ENCODE measurements around the gene SLC41A1. TPM values are rescaled to one million over a fixed set of nuclear protein-coding genes. Genes with fewer than 3 reads are reported as not detected.

Gene SLC41A1
- total and polyA plus RNA-seq, 2 donors from 2014 or later, result 19.1 to 20.9 TPM

DNA sequence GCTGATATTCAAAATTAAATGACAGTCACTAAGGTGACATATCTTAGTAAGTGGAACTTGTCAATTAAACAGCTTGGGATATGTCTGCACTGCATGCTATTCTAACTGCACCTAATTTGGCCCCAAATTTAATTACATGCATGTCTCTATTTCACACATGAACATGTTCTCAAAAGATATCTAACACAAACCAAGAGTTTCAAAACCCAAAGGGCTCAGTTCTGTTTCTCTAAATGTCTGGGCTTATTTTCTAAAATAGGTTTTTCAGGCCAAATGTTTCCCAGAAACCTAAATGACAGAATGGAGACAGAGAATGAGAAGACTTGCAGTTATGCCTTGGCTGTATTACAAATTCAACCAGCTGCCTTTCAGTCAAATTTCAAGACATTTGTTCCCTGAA is 49.0 kb downstream of the SLC41A1 start:
- H3K27ac ChIP-seq (ENCODE audit: low read depth in 2 of 2, low read length in 2 of 2), result no peak overlapping the region
- no peaks in the 10 kb centered on the region for H3K36me3 ChIP-seq (ENCODE audit: control insufficient read depth in 2 of 3, insufficient read depth in 3 of 3, low read length in 3 of 3)
- TF ChIP-seq, protein P1, sequence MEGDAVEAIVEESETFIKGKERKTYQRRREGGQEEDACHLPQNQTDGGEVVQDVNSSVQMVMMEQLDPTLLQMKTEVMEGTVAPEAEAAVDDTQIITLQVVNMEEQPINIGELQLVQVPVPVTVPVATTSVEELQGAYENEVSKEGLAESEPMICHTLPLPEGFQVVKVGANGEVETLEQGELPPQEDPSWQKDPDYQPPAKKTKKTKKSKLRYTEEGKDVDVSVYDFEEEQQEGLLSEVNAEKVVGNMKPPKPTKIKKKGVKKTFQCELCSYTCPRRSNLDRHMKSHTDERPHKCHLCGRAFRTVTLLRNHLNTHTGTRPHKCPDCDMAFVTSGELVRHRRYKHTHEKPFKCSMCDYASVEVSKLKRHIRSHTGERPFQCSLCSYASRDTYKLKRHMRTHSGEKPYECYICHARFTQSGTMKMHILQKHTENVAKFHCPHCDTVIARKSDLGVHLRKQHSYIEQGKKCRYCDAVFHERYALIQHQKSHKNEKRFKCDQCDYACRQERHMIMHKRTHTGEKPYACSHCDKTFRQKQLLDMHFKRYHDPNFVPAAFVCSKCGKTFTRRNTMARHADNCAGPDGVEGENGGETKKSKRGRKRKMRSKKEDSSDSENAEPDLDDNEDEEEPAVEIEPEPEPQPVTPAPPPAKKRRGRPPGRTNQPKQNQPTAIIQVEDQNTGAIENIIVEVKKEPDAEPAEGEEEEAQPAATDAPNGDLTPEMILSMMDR (IDR thresholded peaks at IDR 0.05; ENCODE audit: borderline replicate concordance, extremely low read depth, insufficient read depth), result no peak
- H3K27me3 ChIP-seq (ENCODE audit: control insufficient read depth, insufficient read depth, low read length), result no peaks in the 10 kb centered on the region
- no peak overlapping the region for H3K9ac ChIP-seq (ENCODE audit: low read length in 3 of 3)
- H3K4me1 ChIP-seq (ENCODE audit: control insufficient read depth in 2 of 3, insufficient read depth in 2 of 3, low read depth in 1 of 3, low read length in 3 of 3), result no peaks in the 10 kb centered on the region
- no peak for FAIRE-seq
- no peaks in the 10 kb centered on the region for H3K9me3 ChIP-seq (ENCODE audit: control insufficient read depth in 2 of 3, insufficient read depth in 1 of 3, low read length in 3 of 3)
- intact Hi-C loops (cut with DNase I), result no loop called here
- H3K4me3 ChIP-seq (ENCODE audit: low read length in 3 of 3), result no peak overlapping the region
- DNase-seq, result no peak

DNA sequence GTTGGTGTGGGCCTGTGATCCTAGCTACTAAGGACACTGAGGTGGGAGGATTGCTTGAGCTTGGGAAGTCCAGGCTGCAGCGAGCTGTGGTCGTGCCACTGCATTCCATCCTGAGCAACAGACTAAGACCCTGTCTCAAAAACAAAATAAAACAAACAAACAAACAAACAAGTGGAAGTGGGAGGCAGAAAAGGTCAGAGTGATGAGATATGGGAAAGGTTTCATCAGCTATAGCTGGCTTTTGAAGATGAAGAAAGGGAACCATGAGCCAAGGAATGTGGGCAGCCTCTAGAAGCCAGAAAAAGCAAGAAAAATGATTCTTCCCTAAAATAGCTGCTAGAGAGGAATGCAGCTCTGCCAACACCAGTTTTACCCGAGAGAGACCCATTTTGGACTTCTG is 52.4 kb downstream of the SLC41A1 start:
- FAIRE-seq (no peak), DNase-seq (no peak)
- Histone ChIP-seq H3K36me3 (ENCODE audit: control insufficient read depth in 2 of 3, insufficient read depth in 3 of 3, low read length in 3 of 3) (no peaks in the 10 kb centered on the region), H3K9ac (ENCODE audit: low read length in 3 of 3) (no peak overlapping the region), H3K27me3 (ENCODE audit: control insufficient read depth, insufficient read depth, low read length) (no peaks in the 10 kb centered on the region), H3K9me3 (ENCODE audit: control insufficient read depth in 2 of 3, insufficient read depth in 1 of 3, low read length in 3 of 3) (no peaks in the 10 kb centered on the region), H3K4me3 (ENCODE audit: low read length in 3 of 3) (no peak overlapping the region), H3K4me1 (ENCODE audit: control insufficient read depth in 2 of 3, insufficient read depth in 2 of 3, low read depth in 1 of 3, low read length in 3 of 3) (no peaks in the 10 kb centered on the region), H3K27ac (ENCODE audit: low read depth in 2 of 2, low read length in 2 of 2) (no peak overlapping the region)
- intact Hi-C loops (cut with DNase I), result no loop called here
- TF ChIP-seq, protein P1 (IDR thresholded peaks at IDR 0.05; ENCODE audit: borderline replicate concordance, extremely low read depth, insufficient read depth), result no peak

DNA sequence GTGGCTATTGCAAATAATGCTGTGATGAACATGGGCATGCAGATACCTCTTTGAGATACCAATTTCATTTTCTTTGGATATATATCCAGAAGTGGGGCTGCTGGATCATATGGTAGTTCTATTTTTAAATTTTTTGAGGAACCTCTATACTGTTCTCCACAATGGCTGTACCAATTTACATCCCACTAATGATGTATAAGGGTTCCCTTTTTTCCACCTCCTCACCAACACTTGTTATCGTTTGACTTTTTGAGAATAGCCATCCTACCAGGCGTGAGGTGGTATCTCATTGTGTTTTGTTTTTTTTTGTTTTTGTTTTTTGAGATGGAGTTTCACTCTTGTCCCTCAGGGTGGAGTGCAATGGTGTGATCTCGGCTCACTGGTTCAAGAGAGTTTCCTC is 56.4 kb downstream of the SLC41A1 start:
- Histone ChIP-seq H3K9me3 (ENCODE audit: control insufficient read depth in 2 of 3, insufficient read depth in 1 of 3, low read length in 3 of 3) (no peaks in the 10 kb centered on the region), H3K9ac (ENCODE audit: low read length in 3 of 3) (no peak overlapping the region), H3K36me3 (ENCODE audit: control insufficient read depth in 2 of 3, insufficient read depth in 3 of 3, low read length in 3 of 3) (no peaks in the 10 kb centered on the region), H3K4me3 (ENCODE audit: low read length in 3 of 3) (no peak overlapping the region), H3K27ac (ENCODE audit: low read depth in 2 of 2, low read length in 2 of 2) (no peak overlapping the region), H3K4me1 (ENCODE audit: control insufficient read depth in 2 of 3, insufficient read depth in 2 of 3, low read depth in 1 of 3, low read length in 3 of 3) (no peaks in the 10 kb centered on the region), H3K27me3 (ENCODE audit: control insufficient read depth, insufficient read depth, low read length) (no peaks in the 10 kb centered on the region)
- no peak for DNase-seq
- intact Hi-C loops (cut with DNase I), result no loop called here
- no peak for FAIRE-seq
- TF ChIP-seq, protein P1 (IDR thresholded peaks at IDR 0.05; ENCODE audit: borderline replicate concordance, extremely low read depth, insufficient read depth), result no peak

DNA sequence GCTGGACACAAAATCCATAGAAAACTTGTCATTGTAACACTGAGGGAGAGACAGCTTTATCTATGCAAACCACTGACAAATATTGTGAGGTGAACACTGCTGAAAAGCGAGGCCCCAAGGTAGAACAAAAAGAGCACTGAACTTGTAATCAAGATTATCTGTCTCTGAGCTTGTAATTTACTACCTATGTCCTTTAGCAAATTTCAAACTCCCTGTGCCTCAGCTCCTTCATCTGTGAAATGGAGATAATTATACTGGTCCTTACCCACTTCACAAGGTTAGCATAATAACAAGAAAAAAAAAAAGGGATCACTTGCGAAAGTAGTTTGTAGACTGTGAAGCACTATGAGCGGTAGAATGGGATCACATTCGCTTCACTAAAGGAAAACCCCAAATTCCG is 58.1 kb downstream of the SLC41A1 start:
- Histone ChIP-seq H3K27ac (ENCODE audit: low read depth in 2 of 2, low read length in 2 of 2) (no peak overlapping the region), H3K4me3 (ENCODE audit: low read length in 3 of 3) (no peak overlapping the region), H3K4me1 (ENCODE audit: control insufficient read depth in 2 of 3, insufficient read depth in 2 of 3, low read depth in 1 of 3, low read length in 3 of 3) (no peaks in the 10 kb centered on the region), H3K27me3 (ENCODE audit: control insufficient read depth, insufficient read depth, low read length) (no peaks in the 10 kb centered on the region), H3K9me3 (ENCODE audit: control insufficient read depth in 2 of 3, insufficient read depth in 1 of 3, low read length in 3 of 3) (no peaks in the 10 kb centered on the region), H3K36me3 (ENCODE audit: control insufficient read depth in 2 of 3, insufficient read depth in 3 of 3, low read length in 3 of 3) (no peaks in the 10 kb centered on the region), H3K9ac (ENCODE audit: low read length in 3 of 3) (no peak overlapping the region)
- no peak for DNase-seq
- FAIRE-seq, result no peak
- intact Hi-C loops (cut with DNase I), result no loop called here
- TF ChIP-seq, protein P1 (IDR thresholded peaks at IDR 0.05; ENCODE audit: borderline replicate concordance, extremely low read depth, insufficient read depth), result no peak
